SK-N-DZ (cell line): ENCODE measurements around the gene TAB2.
A peak's percentile ranks its signal among the peaks of the same experiment; 100 is the strongest.
"Not testable (repeated sequence)": the region's sequence is repeated elsewhere in the genome, so short reads cannot be mapped to it uniquely, and the experiment has no call there.

ENCODE experiments used
- DNase-seq: peaks from one replicate; pipeline ENCODE4 v3.0.0-alpha.2; 2015; ENCODE audit warnings: low spot score

TAB2 gene

DNA sequence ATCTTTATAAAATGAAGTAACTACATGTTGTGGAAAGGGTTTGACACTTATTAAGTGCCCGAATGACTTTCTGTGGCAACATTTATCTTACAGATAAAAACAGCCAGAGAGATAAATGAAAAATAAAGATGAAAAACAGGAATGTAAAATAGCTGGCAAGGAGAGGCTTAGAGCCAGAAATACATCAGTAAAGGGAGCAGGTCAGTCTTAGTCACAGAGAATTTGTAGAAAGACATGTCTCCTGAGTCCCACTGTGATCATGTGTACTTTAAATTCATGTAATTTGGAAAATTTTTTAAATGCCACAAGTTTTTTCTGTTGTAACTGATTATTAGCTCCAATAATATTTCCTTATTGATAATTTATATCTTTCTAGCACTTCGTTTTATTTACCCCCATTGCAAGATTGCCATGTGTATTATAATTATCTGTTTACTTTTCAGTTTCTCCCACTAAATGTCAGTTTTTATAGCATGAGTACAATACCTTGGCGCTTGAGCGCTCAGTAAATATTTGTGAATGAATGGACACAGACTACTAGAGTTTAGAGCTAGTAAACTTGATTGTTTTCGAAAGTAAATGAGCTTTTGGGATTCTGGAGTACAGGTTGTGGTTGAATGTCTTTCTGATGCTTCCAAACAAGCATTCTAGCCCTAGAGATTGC lies 15.2 kb downstream of the TAB2 start:
- DNase-seq = no peak

GRCh38 chr6:149333266-149333620 lies 15.7 kb downstream of the TAB2 start:
- no peak for DNase-seq

- no peak for DNase-seq
These were observed 16.7 kb downstream of the TAB2 start for GRCh38 chr6:149334201-149334600.

- no peak for DNase-seq
These were observed 17.2 kb downstream of the TAB2 start for GRCh38 chr6:149334682-149335160.

- no peak for DNase-seq
These were observed 18.6 kb downstream of the TAB2 start for GRCh38 chr6:149335924-149336608.

DNA sequence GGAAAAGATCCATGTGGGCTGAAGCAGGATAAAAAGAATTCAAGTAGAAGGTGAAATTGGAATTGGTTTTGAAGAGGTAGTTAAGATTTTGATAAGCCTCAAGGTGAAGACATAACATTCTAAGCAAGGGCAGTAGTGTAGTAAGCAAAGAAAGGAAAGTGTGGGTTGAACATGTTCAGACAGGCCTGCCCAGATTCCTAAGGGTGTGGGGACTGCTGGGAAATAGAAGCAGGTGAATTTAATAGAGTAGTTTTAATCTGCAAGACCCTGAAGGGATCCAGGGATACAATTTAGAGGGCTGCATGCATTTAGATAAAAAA lies 19.1 kb downstream of the TAB2 start:
- DNase-seq = no peak

- no peak for DNase-seq
These were observed 19.8 kb downstream of the TAB2 start for GRCh38 chr6:149337320-149337719.

DNA sequence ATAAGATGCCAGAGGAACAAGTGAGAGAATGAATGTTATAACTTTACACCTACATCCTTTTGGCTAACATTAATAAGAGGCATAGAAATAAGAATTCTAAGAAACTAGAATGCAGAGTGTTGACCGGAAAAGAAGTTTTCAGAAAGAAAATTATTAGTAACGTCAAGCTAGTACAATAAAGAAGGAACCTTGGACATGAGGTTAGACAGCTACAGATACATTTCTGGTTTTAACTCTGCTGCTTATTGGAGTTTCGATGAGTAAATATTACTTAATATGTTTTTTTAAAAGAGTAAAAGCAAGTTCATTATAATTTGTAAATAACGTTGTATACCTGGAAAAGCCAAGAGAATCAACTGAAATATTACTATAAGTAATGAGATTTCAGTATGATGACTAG lies 22.7 kb downstream of the TAB2 start:
- DNase-seq = no peak

GRCh38 chr6:149342525-149342924 lies 25.0 kb downstream of the TAB2 start:
- DNase-seq = no peak

- no peak for DNase-seq
These were observed 26.0 kb downstream of the TAB2 start for GRCh38 chr6:149343501-149343900.

DNA sequence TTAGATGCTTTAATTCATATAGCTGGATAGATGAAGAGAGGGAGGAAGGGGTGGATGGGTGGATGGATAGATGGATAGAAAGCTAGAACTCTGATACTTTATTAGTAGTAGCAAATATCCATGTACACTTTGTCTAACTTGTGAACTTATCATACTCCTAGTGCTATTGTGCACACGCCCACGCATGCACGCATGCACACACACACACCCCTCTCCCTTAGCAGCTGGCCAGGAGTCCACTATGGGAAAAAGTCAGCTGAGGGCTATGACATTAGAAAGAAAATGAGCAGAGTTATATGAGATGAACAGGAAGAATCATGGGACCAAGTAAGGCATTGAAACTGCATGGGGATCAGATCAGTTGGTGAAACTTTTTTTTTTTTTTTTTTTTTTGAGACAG lies 28.6 kb downstream of the TAB2 start:
- no peak for DNase-seq

DNA sequence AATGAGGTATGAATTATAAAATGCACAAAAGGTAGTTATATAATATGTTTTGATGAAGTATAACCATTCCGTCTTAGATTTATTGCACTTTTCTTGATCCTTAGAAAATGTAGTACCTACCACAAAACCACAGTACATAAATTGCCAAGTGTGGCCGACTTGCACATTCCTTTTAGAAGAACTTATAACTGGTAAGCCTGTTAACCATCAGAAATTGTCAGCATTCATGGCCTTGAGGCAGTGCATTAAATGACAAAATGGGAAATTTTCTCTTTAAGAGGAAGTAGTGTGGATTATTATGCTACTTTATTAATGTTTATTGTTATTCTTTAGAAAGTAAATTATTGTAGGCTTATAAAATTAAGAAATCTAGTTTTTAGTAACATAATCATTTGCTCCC lies 29.6 kb downstream of the TAB2 start:
- no peak for DNase-seq

DNA sequence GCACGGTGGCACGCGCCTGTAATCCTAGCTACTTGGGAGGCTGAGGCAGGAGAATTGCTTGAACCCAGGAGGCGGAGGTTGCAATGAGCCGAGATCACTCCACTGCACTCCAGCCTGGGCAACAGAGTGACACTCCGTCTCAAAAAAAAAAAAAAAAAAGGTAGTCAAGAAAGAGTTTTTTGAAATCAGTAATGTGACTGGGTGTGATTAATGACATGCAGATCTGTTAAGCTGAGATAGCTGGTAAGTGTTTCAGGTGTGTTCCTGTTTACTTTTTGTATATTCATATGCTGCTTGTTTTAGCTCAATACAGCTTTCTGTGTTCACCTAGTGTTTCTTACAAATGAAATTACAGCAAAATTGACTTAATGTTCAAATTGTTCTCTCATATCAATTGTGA lies 31.8 kb downstream of the TAB2 start:
- not testable (repeated sequence) for DNase-seq

- no peak for DNase-seq
These were observed 36.5 kb downstream of the TAB2 start for GRCh38 chr6:149354009-149354408.

DNA sequence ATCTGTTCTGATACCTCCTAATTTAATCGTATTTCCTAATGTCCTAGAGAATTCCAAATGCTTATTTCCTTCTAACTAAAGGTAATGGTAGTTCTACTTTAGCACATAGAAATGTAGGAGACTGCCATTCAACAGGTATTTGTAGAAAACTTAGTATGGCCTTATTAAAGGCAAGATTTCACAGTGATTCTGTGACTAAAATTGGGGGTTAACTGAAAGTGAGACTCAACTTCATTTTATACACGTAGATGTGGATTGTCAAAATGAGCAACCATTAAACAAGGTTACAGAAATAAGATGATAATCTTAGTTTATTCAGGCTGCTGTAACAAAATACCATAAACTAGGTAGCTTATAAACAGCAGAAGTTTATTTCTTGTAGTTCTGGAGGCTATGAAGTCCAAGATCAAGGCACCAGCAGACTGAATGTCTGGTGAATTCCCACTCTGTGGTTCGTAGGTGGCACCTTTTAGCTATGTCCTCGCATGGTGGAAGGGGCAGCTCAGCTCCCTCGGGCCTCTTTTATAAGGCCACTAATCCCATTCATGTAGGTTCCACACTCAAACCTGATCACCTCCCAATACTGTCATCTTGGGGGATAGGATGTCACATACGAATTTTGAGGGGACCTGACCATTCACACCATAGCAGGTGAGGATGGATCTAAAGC lies 38.7 kb downstream of the TAB2 start:
- no peak for DNase-seq

DNA sequence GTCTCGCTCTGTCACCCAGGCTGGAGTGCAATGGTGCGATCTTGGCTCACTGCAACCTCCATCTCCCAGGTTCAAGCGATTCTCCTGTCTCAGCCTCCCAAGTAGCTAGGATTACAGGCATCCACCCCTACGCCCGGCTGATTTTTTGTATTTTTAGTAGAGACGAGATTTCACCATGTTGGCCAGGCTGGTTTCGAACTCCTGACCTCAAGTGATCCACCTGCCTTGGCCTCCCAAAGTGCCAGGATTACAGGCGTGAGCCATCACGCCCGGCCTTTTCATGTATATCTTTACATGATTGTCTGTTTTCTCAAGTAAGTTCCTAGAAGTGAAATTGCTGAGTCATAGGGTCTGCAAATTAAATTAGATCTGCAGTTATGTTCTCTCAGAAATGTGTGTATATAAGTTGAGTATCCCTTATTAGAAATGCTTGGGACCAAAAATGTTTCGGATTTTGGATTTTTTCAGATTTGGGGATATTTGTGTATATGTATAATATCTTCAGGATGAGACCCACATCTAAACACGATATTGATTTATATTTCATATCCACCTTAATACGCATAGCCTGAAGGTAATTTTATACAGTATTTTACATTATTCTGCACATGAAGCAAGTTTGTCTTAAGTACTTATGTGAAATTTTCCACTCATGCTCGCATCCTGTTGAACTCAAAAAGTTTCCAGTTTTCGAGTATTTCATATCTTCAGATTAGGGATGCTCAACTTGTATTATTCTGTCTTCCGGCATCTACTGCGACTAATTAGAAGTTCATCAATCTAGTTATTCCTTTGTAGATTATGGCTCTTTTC lies 40.4 kb downstream of the TAB2 start:
- peak; percentile 23 for DNase-seq

DNA sequence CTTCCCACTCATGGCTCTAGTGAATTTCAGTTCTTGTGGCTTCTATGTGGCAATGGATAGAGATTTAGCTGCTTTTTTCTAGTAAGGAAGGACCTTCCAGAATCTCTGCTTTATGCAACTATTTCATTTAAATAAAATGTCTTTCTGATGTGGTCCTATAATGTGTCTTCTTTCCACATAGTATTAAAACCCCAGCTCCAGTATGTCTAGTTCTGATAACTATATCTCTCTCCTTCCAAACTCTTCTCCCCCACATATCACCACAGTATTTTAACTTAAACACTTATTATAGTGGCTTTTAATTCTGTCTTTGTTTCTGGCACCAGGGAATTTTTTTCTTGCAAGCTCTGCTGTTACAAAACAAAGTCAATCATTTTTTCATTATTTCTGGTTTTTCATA lies 41.9 kb downstream of the TAB2 start:
- no peak for DNase-seq

GRCh38 chr6:149360536-149360935 lies 43.0 kb downstream of the TAB2 start:
- no peak for DNase-seq

GRCh38 chr6:149362289-149362688 lies 44.8 kb downstream of the TAB2 start:
- DNase-seq = no peak

DNA sequence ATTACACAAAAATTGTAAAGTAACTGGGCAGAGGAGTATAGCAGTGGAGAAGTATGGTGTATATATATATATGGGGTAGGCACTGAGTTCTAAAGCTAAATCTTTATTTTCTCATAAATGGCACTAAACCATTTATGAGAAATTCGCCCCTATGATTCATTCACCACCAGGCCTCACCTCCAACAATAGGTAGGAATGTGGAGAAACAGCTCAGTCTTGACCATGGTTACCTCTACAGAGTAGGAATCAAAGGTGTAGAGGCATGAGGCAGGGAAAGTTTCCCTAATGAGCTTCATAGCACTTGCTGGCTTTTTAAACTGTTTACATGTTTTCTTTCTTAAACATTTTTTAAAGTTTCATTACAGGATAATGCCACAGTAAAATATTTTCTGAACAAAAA lies 45.6 kb downstream of the TAB2 start:
- no peak for DNase-seq

- no peak for DNase-seq
These were observed 47.0 kb downstream of the TAB2 start for GRCh38 chr6:149364557-149364956.

- DNase-seq = no peak
These were observed 47.7 kb downstream of the TAB2 start for GRCh38 chr6:149365197-149365596.
